Measurements from ENCODE around the gene YRDC.

- TF ChIP-seq ZNF317 (CRISPR knock-in tag; IDR thresholded peaks at IDR 0.05) (no peak), ZBTB3 (CRISPR knock-in tag; IDR thresholded peaks at IDR 0.05; ENCODE audit: borderline replicate concordance, low read depth) (no peak), ETS1 (CRISPR knock-in tag; IDR thresholded peaks at IDR 0.05) (no peak), ZBTB37 (CRISPR knock-in tag; IDR thresholded peaks at IDR 0.05) (no peak)
These were observed 25.5 kb downstream of the YRDC start for GRCh38 chr1:37782491-37782890.

Data from HepG2 (cell line).